Right cardiac atrium (tissue), 5 donors: ENCODE results near the gene CPNE5. TPM values are rescaled to one million over a fixed set of nuclear protein-coding genes. Genes with fewer than 3 reads are reported as not detected.

Source experiments
- ATAC-seq, 2 donors: fragments of 200-7000 bp; cut with Tn5 transposase; one replicate each; pipeline versions ENCODE4 v1.8.0 to v1.9.1; 2020; ENCODE audit warnings: moderate library complexity in 2 of 2, mild to moderate bottlenecking in 1 of 2
- DNase-seq, 3 donors: peaks; one replicate each; pipeline ENCODE4 v3.0.0-alpha.2; 2020
- H3K27ac ChIP-seq: one replicate; pipeline ENCODE4 v1.5.1; 2013; ENCODE audit warnings: mild to moderate bottlenecking, low read length, control low read depth, moderate library complexity
- H3K27me3 ChIP-seq: one replicate; pipeline ENCODE4 v1.6.1; 2013; ENCODE audit not compliant: control insufficient read depth, insufficient read depth
- H3K4me1 ChIP-seq: one replicate; pipeline ENCODE4 v1.6.1; 2013; ENCODE audit warnings: low read length; ENCODE audit not compliant: control insufficient read depth, insufficient read depth
- H3K4me3 ChIP-seq: one replicate; pipeline ENCODE4 v1.5.1; 2013; ENCODE audit warnings: low read length, control low read depth
- H3K9me3 ChIP-seq: one replicate; pipeline ENCODE4 v1.6.1; 2013; ENCODE audit warnings: low read length; ENCODE audit not compliant: control insufficient read depth
- WGBS: extraction: QIAGEN DNeasy Blood & Tissue Kit; methylation state at CpG from one replicate; pipeline ENCODE4 v1.1.7; 2013; 5-methylcytosine and 5-hydroxymethylcytosine counted together
- intact Hi-C, 4 donors: fragments of 100-400 bp; cut with DNase I; formaldehyde crosslinking; loops; one replicate each; pipeline versions ENCODE4 v1.11.0 to v1.14.0; 2022 to 2023
- polyA plus RNA-seq: library from polyadenylated mRNA; stranded (reverse); fragments of 200-250 nt; gene quantifications from one replicate; pipeline ENCODE4 v1.2.3, GENCODE V29; 2013
- total RNA-seq, 4 donors: library from RNA; stranded (reverse); fragmentation: NEBNext Ultra II Directional; extraction: Animal tissue kit (Norgen Biotek cat#: 25700); gene quantifications; one replicate each; pipeline ENCODE4 v1.2.1, GENCODE V29; 2021
- donor health status: healthy with polysubstance abuse.
- donor health status: DM: no; HTN: yes; CAD: no.
- donor health status: DM: no; HTN: no; CAD: no.
- donor health status: DM: no; HTN: yes; CAD: no; lungs with severe emphysema.
- donor health status: DM: yes; HTN: yes; CAD: no.

The CPNE5 gene
- total and polyA plus RNA-seq, 5 donors, result 27.5 to 80.9 (median 64.6) TPM

DNA sequence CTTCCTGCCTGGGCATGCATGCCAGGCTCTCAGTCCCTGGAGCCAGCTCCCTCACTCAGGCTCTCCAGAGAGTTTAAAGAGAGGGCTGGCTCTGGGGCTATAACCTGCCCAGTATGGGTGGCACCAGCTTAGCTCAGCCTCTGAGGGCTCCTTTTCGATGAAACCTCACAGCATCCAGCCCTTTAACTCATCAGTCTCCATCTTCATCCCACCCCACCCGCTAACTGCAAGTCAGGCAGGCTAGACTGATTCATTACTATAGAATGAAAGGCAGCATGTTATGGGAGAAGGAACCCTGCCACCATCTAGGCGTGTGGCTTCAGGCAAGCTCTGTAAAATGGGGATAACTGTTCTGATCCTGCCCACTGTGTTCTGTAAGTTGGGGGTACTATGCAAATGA is 88.2 kb downstream of the CPNE5 start:
- H3K4me3 ChIP-seq, result no peak overlapping the region
- intact Hi-C loops, result loop anchor here in 2 of 4 donors (10.0 kb wide), 1 partner anchor 126 kb away; no protein-coding TSS in a partner anchor
- 96% methylated on average over 3 of the region's 3 CpGs for WGBS
- no peaks in the 10 kb centered on the region for H3K9me3 ChIP-seq
- H3K4me1 ChIP-seq, result peaks cover 2% of the 10 kb centered on the region
- DNase-seq, result no peak
- no peaks in the 10 kb centered on the region for H3K27me3 ChIP-seq
- H3K27ac ChIP-seq, result no peak overlapping the region
- no peak for ATAC-seq

DNA sequence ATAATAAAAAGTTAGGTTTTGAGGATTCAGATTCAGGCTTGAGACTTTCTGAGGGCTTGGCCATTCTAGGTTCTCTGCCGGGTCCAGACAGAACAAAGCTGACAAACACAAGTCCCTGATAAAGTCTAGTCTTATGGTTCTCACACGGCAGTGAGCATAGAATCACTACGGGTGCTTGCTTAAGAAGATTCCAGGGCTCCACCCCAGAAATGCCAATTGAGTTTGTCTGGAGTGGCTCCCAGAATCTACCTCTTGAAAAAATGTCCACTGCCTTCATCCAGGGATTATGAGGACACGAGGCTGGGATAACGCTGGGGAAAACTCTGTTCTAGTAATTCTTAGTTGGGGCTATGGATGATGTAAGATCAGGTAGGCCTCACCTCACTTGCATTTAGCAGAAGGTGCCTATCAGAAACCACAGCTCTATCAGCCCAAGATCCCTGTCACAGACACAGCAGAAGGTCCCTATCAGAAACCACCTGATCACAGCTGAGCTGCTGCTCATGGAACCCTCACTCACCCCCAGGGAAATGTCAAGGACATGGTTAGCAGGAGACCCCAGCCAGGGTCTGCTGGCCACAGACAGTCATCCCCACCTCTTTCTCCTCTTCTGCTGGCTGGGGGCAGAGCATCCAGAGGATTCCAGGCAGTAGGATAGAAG is 89.3 kb downstream of the CPNE5 start:
- intact Hi-C loops, result loop anchor here in 2 of 4 donors (10.0 kb wide), 1 partner anchor 125 kb away; no protein-coding TSS in a partner anchor

DNA sequence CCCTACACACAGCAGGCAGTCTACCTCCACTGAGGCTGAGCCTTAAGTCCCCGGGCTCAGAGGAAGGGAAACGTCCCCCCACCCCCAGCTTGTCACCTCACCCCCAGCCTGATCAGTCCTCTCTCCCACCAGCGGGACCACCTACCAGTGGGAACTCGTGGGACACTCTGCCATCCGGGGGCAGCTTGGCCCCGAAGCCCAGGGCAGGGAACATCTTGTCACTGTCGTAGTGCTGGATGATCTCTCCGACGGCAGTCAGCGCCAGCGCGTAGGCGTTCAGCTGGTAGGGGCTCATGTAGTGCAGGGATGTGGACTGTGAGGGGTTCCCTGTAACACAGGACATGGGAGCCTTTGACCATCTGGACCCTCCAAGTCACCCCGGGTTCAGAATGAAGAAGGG is 93.0 kb downstream of the CPNE5 start:
- no peak overlapping the region for H3K27ac ChIP-seq
- H3K9me3 ChIP-seq, result no peaks in the 10 kb centered on the region
- intact Hi-C loops, result no loop called here
- no peaks in the 10 kb centered on the region for H3K4me1 ChIP-seq
- H3K4me3 ChIP-seq, result no peak overlapping the region
- ATAC-seq (no peak), DNase-seq (peak in 2 of 3 donors; percentile 6 to 48)
- WGBS, result 75% methylated on average over 14 of the region's 14 CpGs
- no peaks in the 10 kb centered on the region for H3K27me3 ChIP-seq

More for the DNA sequence above, 89.3 kb downstream of the CPNE5 start:
- Histone ChIP-seq H3K4me3 (no peak overlapping the region), H3K27me3 (no peaks in the 10 kb centered on the region), H3K27ac (no peak overlapping the region), H3K4me1 (peaks cover 2% of the 10 kb centered on the region), H3K9me3 (no peaks in the 10 kb centered on the region)
- ATAC-seq (no peak), DNase-seq (no peak)
- WGBS, result 95% methylated on average over 5 of the region's 5 CpGs

DNA sequence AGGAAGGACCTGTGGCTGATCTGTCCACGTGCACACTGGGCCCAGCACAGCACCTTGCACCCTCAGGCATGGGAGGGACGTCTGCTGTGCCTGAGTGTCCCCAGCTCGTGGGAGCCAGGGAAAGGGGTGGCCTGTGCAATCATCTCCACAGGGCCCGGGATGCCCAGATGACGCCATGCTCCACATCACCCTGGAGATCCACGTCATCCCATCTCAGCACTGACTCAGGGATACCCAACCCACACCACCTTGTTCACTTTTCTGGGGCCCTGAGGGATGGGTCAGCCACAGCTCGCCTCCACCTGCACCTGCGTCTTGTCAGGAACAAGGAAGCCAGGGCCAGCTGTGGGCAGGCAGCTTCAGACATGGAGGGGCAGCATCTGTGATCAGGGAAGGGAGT is 93.4 kb downstream of the CPNE5 start:
- ATAC-seq (no peak), DNase-seq (peak in 2 of 3 donors; percentile 12 to 20)
- H3K4me1 ChIP-seq, result no peaks in the 10 kb centered on the region
- no peaks in the 10 kb centered on the region for H3K9me3 ChIP-seq
- H3K4me3 ChIP-seq, result no peak overlapping the region
- WGBS, result 84% methylated on average over 8 of the region's 8 CpGs
- no peak overlapping the region for H3K27ac ChIP-seq
- intact Hi-C loops, result no loop called here
- no peaks in the 10 kb centered on the region for H3K27me3 ChIP-seq

DNA sequence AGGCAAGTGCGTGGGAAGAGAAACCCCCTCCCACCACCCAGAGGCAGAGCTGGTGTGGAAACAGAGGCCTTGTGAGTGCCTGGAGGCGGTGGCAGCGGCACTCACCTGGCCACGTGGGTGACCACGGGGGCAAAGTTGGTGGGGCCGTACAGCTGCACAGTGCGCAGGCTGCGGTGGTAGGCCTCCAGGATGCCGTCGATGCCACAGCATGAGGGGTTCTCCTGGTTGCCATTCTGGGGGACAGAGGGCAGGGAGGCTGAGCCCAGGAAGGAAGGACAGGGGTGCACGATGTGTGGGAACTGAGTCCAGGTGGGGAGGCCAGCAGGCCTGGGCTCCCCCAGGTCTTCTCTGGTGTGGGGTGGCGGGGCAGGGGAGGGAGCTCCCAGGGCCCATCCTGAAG is 94.0 kb downstream of the CPNE5 start:
- Histone ChIP-seq H3K27ac (no peak overlapping the region), H3K9me3 (no peaks in the 10 kb centered on the region), H3K27me3 (no peaks in the 10 kb centered on the region), H3K4me3 (no peak overlapping the region), H3K4me1 (no peaks in the 10 kb centered on the region)
- intact Hi-C loops, result no loop called here
- WGBS, result 94% methylated on average over 12 of the region's 12 CpGs
- DNase-seq (peak in 2 of 3 donors; percentile 2 to 48), ATAC-seq (no peak)

DNA sequence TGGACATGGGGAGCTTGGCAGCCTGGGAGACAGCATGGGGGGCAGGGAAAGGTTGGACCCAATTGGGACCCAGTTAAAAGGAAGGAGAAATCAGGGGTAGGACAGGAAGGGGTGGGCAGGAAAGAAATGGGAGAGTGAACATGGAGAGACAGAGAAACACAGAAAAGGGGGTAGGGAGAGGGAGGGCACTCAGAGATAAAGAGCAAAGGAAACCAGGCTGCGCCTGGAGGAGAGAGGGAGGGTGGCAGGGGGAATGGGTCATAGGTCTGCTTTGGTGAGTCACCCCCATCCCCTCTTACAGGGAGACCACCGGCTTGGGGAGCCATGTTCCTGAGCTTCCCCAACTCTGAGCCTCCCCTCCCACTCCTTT is 95.0 kb downstream of the CPNE5 start:
- no peak overlapping the region for H3K27ac ChIP-seq
- DNase-seq, result peak in 2 of 3 donors; percentile 8 to 20
- no peaks in the 10 kb centered on the region for H3K4me1 ChIP-seq
- H3K4me3 ChIP-seq, result no peak overlapping the region
- H3K27me3 ChIP-seq, result no peaks in the 10 kb centered on the region
- no peaks in the 10 kb centered on the region for H3K9me3 ChIP-seq
- 64% methylated on average over 2 of the region's 2 CpGs for WGBS
- intact Hi-C loops, result no loop called here
- ATAC-seq, result no peak

DNA sequence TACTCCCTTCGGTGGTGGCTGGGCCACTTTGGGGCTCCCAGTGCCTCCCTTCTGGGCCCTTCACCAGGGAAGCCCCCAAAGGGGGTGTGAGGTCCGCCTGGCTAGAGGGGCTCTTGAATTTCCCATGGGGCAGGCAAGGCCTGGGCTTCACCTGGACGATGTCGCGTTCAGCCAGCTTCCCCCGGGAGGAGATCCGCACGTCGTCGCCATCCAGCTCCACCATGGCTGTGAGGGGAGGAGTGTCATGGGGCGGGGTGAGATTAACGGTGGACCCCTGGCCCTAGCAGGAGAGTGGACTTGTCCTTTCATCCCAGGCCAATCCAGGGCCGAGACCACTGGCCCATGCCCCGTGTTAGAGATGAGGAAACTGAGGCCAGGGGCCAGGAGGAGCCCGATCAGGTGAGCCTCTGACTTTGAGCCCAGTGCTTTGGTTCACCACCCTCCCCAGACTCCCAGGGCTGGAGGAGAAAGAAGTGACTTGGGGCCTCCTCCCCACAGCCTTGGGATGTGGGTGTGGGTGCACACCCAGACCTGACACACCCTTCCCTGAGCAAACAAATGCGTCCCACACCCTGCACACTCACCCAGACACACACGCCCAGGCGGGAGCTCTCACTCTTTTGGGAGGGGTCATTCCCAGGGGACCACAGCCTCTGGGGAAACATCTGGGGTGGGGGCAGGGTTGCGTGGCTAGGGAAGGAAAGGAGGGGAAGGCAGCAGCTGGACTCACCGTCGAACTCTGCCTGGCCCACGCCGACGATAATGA is 95.5 kb downstream of the CPNE5 start:
- peak in 1 of 2 donors; percentile 60 for ATAC-seq
- no peak overlapping the region for H3K4me3 ChIP-seq
- intact Hi-C loops, result no loop called here

DNA sequence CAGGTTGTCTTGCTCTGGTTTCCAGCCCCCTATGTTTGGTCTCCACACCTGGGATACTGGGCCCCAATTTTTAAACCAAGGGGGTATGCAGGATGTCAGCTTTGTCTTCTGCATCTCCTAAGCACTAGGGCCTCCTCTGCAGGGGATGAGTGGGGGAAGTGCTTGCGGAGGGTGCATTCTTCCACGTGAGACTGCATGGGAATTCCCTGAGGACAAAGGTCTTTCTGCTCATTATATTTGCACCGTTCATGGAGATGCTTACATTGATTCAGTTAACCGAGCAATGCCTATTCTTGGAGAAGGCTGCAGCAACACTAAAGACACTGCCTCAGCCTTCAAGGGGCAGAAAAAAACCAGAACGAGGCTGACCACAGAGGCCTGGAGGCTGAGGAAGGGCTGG is 96.2 kb downstream of the CPNE5 start:
- DNase-seq (no peak), ATAC-seq (no peak)
- no peaks in the 10 kb centered on the region for H3K4me1 ChIP-seq
- no peak overlapping the region for H3K27ac ChIP-seq
- H3K27me3 ChIP-seq, result no peaks in the 10 kb centered on the region
- H3K9me3 ChIP-seq, result no peaks in the 10 kb centered on the region
- 72% methylated on average over 5 of the region's 5 CpGs for WGBS
- H3K4me3 ChIP-seq, result no peak overlapping the region
- intact Hi-C loops, result no loop called here

More for the DNA sequence above, 95.5 kb downstream of the CPNE5 start:
- WGBS, result 81% methylated on average over 24 of the region's 24 CpGs
- Histone ChIP-seq H3K9me3 (no peaks in the 10 kb centered on the region), H3K27me3 (no peaks in the 10 kb centered on the region), H3K4me1 (no peaks in the 10 kb centered on the region), H3K27ac (no peak overlapping the region)
- DNase-seq, result peak; percentile 39 to 49 (median 41)

DNA sequence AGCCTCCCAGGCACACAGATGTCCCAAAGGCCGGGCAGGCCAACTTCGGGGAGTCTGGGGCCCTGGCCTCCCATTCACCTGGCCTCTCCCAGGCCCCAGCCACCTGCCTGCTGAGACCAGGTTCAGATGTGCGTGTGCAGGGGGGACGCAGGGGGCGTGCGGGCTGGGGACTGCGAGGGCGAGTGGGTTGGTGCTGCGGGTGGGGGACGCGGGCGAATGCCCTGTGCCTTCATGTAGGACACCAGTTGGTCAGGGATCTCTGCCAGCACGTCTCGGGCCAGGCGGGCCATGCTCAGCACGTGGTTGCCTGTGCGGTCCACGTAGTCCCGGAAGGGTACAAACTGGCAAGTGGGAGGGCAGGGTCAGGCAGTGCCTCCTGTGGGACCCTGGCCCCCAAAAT is 97.1 kb downstream of the CPNE5 start:
- Histone ChIP-seq H3K9me3 (no peaks in the 10 kb centered on the region), H3K4me1 (no peaks in the 10 kb centered on the region), H3K4me3 (no peak overlapping the region), H3K27me3 (no peaks in the 10 kb centered on the region), H3K27ac (no peak overlapping the region)
- WGBS, result 94% methylated on average over 19 of the region's 19 CpGs
- intact Hi-C loops, result no loop called here
- DNase-seq, result peak in 2 of 3 donors; percentile 60 to 64
- no peak for ATAC-seq

DNA sequence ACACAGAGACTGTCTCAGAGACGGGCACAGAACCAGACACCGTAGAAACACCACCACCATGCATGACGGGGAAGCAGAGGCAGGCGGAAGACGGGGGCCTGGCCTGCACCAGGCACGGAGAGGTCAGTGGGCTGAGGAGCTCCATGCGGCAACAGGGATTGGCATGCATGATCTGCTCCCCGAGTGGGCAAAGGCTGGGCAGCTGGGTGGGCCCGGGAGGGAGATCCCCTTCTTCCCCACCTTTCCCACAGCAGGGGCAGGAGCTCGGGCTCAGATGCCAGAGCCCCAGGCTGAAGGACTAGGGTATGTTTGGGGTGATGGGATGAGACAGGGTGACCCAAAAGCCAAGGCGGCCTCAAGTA is 98.4 kb downstream of the CPNE5 start:
- Histone ChIP-seq H3K4me1 (no peaks in the 10 kb centered on the region), H3K4me3 (no peak overlapping the region), H3K27ac (no peak overlapping the region), H3K27me3 (no peaks in the 10 kb centered on the region), H3K9me3 (no peaks in the 10 kb centered on the region)
- intact Hi-C loops, result no loop called here
- WGBS, result 80% methylated on average over 11 of the region's 11 CpGs
- DNase-seq (peak in 2 of 3 donors; percentile 44 to 52), ATAC-seq (no peak)

DNA sequence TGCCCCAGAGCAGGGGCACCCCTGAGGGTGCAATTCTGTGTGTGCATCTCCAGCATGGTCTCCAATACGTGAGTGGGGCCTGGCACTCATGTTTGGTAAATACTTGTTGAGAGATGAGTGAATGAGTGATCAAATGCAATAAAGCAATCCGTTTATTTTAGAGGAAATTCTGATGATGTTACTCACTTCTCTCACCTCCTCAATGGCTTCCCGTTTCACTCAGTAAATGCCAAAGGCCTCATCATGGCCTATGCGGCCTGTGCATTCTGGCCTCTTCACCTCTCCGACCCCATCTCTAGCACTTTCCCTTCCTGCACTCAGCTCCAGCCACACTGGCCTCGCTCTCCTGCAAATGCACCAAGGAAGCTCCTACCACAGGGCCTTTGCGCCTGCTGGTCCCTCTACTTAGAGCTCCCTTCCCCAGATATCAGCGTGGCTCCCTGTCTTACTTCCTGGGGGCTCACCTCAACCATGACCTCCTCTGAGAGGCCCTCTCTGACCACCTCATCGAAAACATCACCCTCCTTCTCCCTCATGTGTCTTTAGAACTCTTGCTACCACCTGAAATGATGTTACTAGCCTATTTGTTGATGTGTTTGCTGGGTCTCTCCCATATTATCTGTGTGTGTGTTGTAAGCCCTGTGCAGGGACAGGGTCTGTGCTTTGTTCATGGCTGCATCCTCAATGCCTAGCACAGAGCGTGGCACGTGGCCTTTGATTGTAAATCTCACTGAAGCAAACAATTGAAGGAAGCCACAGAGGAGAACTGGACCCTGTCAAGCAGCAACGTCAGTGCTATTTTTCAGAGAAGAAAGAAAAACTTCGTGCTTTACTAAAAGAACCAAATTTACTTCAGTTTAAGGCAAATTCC is 99.1 kb downstream of the CPNE5 start:
- Histone ChIP-seq H3K4me1 (no peaks in the 10 kb centered on the region), H3K27ac (no peak overlapping the region), H3K27me3 (no peaks in the 10 kb centered on the region), H3K9me3 (no peaks in the 10 kb centered on the region), H3K4me3 (no peak overlapping the region)
- DNase-seq (peak in 2 of 3 donors; percentile 22 to 30), ATAC-seq (no peak)
- intact Hi-C loops, result no loop called here
- 75% methylated on average over 13 of the region's 13 CpGs for whole genome bisulfite sequencing
